NCI-H146 treated with DMSO at 0.1 percent for 48 hours (cell line): Measurements from ENCODE around the gene PATJ.
"Not testable (repeated sequence)": the region's sequence is repeated elsewhere in the genome, so short reads cannot be mapped to it uniquely, and the experiment has no call there.

Source experiments
- DNase-seq: peaks from one replicate; lab custom pipeline; 2025; ENCODE audit not compliant: unreplicated experiment; lab: John Stamatoyannopoulos, UW

The PATJ gene

DNA sequence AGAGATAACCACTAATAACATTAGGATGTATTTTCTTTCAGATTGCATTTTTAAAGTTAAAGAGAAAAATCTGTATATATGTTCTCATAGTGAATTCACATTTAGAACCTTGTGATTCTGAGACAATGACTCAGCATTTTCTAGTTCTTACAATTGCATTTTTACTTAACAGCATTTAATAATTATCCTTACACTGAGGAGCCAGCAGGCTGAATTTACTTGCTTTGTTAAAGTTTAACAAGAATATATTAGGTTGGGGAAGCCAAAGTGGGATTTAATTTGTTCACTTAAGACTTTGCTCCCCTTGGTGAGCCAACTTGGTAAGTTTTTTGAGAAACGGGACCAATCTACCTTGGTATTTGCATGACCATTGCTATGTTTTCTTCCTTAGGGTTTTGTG, 4.5 kb downstream of the PATJ start:
- DNase-seq, result no peak

GRCh38 chr1:61748566-61748965, 6.3 kb downstream of the PATJ start:
- DNase-seq, result no peak

- no peak for DNase-seq
Observed at GRCh38 chr1:61749574-61749973, 7.3 kb downstream of the PATJ start.

- DNase-seq, result peak; percentile 90
Observed at GRCh38 chr1:61752921-61753389, 10.7 kb downstream of the PATJ start.

GRCh38 chr1:61753998-61754508, 11.8 kb downstream of the PATJ start:
- DNase-seq, result no peak

GRCh38 chr1:61754545-61754944, 12.3 kb downstream of the PATJ start:
- DNase-seq, result peak; percentile 7

DNA sequence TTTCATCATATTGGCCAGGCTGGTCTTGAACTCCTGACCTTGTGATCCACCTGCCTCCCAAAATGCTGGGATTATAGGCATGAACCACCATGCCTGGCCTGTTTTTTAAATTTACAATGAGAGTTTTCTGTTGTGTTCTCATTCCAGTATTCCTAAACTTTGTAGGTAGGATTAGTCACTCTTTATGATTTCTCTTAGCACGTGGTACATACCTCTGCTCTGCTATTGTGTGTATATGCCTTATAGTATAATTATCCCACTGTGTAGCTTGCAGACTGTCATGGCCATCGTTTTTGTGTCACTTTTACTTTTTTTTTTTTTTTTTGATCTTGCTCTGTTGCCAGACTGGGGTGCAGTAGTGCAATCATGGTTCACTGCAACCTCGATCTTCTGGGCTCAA, 14.5 kb downstream of the PATJ start:
- no peak for DNase-seq

- no peak for DNase-seq
Observed at GRCh38 chr1:61757950-61758349, 15.7 kb downstream of the PATJ start.

GRCh38 chr1:61770131-61770530, 27.9 kb downstream of the PATJ start:
- no peak for DNase-seq

DNA sequence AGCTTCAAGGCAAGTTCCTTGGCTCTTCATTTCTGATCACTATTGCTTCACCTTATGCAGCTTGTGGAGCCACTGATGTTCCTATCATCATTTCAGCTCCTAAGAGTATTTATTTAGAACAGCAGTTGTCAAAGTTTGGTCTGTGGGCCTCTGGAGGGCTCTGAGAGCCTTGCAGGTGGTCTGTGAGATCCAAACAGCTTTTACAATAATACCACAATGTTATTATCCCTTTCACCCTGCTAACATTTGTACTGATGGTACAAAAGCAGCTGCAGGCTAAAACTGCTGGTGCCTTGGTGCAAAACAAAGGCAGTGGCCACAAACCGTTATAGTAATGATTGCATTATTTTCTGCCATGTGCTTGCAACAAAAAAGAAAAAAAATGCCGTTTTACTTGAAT, 33.8 kb downstream of the PATJ start:
- DNase-seq, result no peak

DNA sequence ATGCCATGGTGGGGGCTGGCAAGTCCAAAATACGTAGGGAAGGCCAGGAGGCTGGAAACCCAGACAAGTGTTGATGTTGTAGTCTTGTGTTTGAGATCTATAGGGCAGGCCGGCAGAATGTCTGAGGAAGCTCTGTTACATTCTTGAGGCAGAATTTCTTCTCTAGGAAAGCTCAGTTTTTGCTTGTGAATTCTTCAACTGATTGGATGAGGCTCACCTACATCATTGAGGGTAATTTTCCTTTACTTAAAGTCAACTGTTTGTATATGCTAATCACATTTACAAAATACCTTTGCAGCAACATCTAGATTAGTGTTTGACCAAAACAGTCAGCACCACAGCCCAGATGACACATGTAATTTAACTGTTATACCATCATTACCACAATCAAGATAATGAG, 37.0 kb downstream of the PATJ start:
- no peak for DNase-seq

DNA sequence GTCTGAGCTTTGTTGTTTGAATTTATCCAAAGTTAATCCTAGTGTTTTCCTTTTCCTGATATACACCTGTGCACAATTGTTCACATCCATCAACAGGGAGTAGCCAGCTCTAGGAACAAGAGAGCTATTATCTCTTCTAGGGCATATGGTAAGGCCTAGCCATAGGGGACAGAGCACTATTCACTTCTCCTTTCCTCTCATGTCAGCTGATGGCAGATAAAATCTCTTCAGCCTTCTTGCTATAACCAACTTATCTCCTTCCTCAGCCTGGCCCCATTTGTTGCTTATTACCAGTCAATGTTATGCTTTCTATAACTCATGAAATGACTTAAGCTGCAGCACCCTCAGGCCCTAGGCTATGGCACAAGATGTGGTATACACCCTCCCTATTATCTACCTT, 38.9 kb downstream of the PATJ start:
- DNase-seq, result no peak

DNA sequence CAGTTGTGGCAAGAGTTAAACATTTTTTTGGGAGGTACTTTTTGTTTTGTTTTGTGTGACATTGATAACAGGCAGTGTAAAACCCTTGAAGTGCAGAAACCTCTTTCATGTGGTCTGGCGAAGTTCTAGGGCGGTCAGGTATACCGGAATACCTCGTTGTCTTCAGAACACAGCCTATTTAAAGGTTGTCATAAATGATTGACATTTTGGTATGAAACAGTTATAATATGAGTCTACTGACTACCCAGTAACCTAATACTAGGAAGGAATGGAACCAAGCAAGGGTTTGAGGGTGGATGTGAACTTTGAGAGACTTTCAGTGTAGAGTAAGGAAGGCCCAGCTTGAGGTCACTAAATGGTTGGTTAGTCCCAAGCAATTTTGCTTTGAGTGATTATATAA, 40.5 kb downstream of the PATJ start:
- no peak for DNase-seq

- DNase-seq, result no peak
Observed at GRCh38 chr1:61784726-61785125, 42.4 kb downstream of the PATJ start.

GRCh38 chr1:61790837-61791236, 48.6 kb downstream of the PATJ start:
- DNase-seq, result no peak

DNA sequence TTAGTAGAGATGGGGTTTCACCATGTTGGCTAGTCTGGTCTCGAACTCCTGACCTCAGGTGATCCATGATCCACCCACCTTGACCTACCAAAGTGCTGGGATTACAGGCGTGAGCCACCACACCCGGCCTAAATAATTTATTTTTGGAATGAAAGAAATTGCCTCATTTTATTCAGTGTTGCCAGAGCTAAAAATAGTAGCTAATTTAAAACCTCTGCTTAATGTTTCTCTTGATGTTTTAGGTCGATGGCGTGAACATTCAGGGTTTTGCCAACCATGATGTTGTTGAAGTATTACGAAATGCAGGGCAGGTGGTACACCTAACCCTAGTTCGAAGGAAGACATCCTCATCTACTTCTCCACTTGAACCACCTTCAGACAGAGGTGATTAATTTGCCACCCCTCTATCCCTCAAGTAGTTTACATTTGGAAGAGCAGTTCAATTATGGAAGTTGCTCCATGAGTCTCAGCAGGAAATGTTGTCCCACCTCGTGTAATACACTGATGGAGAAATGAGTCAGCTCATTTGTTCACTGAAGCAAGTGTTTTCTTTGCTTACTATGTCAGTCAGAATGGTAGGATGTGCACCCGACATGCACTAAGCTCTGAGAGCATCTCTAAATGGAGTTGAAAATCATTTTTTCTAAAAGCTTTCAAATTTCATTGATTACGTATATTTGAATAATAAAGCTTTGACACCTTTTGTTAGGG, 54.9 kb downstream of the PATJ start:
- DNase-seq, result no peak

DNA sequence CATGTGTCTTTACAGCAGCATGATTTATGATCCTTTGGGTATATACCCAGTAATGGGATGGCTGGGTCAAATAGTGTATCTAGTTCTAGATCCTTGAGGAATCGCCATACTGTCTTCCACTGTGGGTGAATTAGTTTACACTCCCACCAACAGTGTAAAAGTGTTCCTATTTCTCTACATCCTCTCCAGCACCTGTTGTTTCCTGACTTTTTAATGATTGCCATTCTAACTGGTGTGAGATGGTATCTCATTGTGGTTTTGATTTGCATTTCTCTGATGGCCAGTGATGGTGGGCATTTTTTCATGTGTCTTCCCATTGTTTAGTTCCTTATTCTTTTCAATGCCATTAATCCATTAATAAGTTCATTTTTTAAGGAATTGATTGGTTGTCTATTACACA, 58.8 kb downstream of the PATJ start:
- DNase-seq, result not testable (repeated sequence)

DNA sequence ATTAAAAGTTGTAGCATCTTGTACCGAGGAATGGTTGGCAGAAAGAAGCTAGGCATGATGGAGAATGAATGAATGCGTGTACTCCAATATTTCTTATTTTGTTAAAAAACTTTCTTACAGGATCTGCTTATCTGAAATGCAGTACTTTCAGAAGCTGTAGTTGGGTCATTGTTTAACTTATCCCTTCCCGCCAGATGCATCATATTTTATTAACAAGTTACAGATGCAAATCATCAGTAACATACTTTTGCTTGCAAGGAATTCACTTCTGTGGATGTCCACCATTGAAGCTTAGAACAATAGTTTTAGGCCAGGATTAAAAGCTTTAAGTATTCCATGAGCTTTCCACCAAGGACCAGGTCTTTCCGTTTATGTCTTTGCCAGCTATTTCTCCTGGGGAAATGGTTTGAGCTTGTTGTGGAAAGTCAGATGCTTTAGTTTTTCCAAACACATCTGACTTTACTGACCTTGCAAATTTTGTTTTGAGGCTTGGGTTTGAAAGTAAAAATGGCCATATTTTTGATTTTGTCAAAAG, 65.4 kb downstream of the PATJ start:
- no peak for DNase-seq

GRCh38 chr1:61808321-61808720, 66.0 kb downstream of the PATJ start:
- DNase-seq, result no peak

DNA sequence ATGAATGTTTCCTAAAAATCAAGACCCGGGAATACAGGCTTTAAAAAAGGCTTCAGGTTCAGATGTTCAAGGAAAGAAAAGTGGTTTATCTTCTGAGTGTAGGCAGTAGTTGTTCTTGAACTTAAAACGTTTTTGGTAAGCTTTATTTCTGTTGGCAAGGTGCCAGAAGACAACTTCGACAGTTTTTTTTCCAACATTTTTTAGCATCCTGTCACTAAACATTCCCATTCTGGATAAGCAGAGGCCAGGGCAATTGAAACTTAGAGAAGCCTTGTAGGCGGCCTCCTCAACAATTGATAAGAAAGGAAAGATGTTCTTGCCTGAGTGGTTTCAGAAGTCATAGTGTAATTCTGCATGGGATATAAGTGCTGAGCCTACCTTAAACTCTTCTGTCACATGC, 66.7 kb downstream of the PATJ start:
- no peak for DNase-seq

- DNase-seq, result no peak
Observed at GRCh38 chr1:61812916-61813315, 70.6 kb downstream of the PATJ start.

DNA sequence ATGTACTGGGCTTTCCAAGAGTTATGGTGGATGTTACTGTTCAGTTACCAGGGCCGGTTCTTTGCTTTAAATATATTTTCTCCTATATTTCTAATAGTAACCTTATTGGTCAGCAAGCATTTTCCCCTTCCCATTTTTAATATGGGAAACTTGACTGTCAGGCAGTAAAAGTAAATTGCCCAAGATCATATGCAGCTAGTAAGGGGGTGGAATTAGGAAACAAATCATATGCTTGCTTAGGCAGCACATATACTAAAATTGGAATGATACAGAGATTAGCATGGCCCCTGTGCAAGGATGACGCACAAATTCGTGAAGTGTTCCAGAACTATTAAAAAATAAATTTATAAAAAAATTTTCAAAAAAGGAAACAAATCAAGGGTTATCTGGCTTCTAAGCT, 73.9 kb downstream of the PATJ start:
- no peak for DNase-seq

DNA sequence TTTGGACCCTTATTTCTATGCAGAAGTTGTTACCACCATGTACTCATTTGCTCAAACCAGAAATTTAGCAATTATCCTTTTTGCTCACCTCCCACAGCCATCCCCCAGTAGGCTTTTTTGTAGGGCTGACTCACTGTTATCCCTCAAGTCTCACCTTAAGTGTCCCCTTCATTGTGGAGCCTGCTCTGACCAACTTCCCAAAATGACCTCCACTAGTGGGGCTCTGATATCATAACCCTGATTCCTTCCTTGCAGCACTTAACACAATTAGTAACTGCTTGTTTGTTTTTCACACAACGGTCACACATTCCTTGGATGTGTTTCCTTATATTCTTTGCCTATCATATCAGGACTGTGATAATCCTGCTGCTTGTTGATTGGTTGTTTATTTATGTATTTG, 76.7 kb downstream of the PATJ start:
- no peak for DNase-seq
